Liver (tissue), 9 donors: ENCODE data around the gene TMPRSS2. TPM values are rescaled to one million over a fixed set of nuclear protein-coding genes. Genes with fewer than 3 reads are reported as not detected.
A peak's percentile ranks its signal among the peaks of the same experiment; 100 is the strongest.

Source experiments
- DNase-seq: peaks from one replicate; pipeline ENCODE4 v3.0.0-alpha.2; 2017; ENCODE audit warnings: low spot score
- H3K27ac ChIP-seq, 2 donors: one replicate each; pipeline ENCODE4 v1.7.0; 2013; ENCODE audit warnings: inconsistent platforms in 2 of 2, low read length in 2 of 2, control low read depth in 1 of 2, low read depth in 1 of 2, mild to moderate bottlenecking in 1 of 2
- H3K27me3 ChIP-seq, 4 donors: one replicate each; pipeline versions ENCODE4 v1.6.1 to v1.7.0; 2013; ENCODE audit warnings: low read length in 3 of 4, inconsistent platforms in 1 of 4, mild to moderate bottlenecking in 1 of 4, moderate library complexity in 1 of 4; ENCODE audit not compliant: control insufficient read depth in 4 of 4, insufficient read depth in 4 of 4
- H3K36me3 ChIP-seq, 4 donors: one replicate each; pipeline versions ENCODE4 v1.6.1 to v1.7.0; 2013; ENCODE audit warnings: low read length in 3 of 4, mild to moderate bottlenecking in 3 of 4, low read depth in 1 of 4, moderate library complexity in 1 of 4; ENCODE audit not compliant: control insufficient read depth in 4 of 4, insufficient read depth in 3 of 4
- H3K4me1 ChIP-seq, 4 donors: one replicate each; pipeline versions ENCODE4 v1.6.1 to v1.7.0; 2013; ENCODE audit warnings: low read length in 3 of 4, mild to moderate bottlenecking in 3 of 4, moderate library complexity in 1 of 4; ENCODE audit not compliant: control insufficient read depth in 4 of 4, insufficient read depth in 4 of 4
- H3K4me3 ChIP-seq, 3 donors: one replicate each; pipeline versions ENCODE4 v1.6.1 to v1.7.0; 2013; ENCODE audit warnings: low read length in 3 of 3, control low read depth in 1 of 3, low read depth in 1 of 3, mild to moderate bottlenecking in 1 of 3
- H3K9ac ChIP-seq, 2 donors: one replicate each; pipeline ENCODE4 v1.7.0; 2013; ENCODE audit warnings: low read length in 2 of 2, mild to moderate bottlenecking in 2 of 2, moderate library complexity in 2 of 2, control low read depth in 1 of 2, low read depth in 1 of 2
- H3K9me3 ChIP-seq, 4 donors: one replicate each; pipeline versions ENCODE4 v1.6.1 to v1.7.0; 2013; ENCODE audit warnings: low read length in 3 of 4; ENCODE audit not compliant: control insufficient read depth in 4 of 4
- ATF3 ChIP-seq: IDR thresholded peaks from 2 replicates; pipeline ENCODE4 v1.6.1; 2016; ENCODE audit warnings: antibody characterized with exemption
- EGR1 ChIP-seq, 2 donors: IDR thresholded peaks; 2 replicates each; pipeline ENCODE4 v1.6.1; 2016 to 2018; ENCODE audit warnings: antibody characterized with exemption in 2 of 2, low read depth in 2 of 2
- FOXA2 ChIP-seq: IDR thresholded peaks from 2 replicates; pipeline ENCODE4 v1.6.1; 2016; ENCODE audit warnings: antibody characterized with exemption
- HNF4G ChIP-seq: IDR thresholded peaks from 2 replicates; pipeline ENCODE4 v1.6.1; 2016; ENCODE audit warnings: antibody characterized with exemption
- RAD21 ChIP-seq, 2 donors: IDR thresholded peaks; 2 replicates each; pipeline ENCODE4 v1.6.1; 2016; ENCODE audit warnings: antibody characterized with exemption in 2 of 2, mild to moderate bottlenecking in 2 of 2
- REST ChIP-seq: IDR thresholded peaks from 2 replicates; pipeline ENCODE4 v1.6.1; 2016; ENCODE audit warnings: antibody characterized with exemption, mild to moderate bottlenecking
- ZBTB33 ChIP-seq: IDR thresholded peaks from 2 replicates; pipeline ENCODE4 v1.6.1; 2016; ENCODE audit warnings: antibody characterized with exemption
- WGBS: extraction: QIAGEN DNeasy Blood & Tissue Kit; methylation state at CpG from one replicate; pipeline ENCODE4 v1.1.7; 2013; 5-methylcytosine and 5-hydroxymethylcytosine counted together
- polyA plus RNA-seq, 2 donors: library from polyadenylated mRNA; stranded (reverse) in 1 of 2; unstranded in 1 of 2; fragments of 200-250 nt in 1 of 2; fragments of >200 nt in 1 of 2; fragmentation: Nextera tagmentation in 1 of 2; extraction: Ambion mirVana in 1 of 2; gene quantifications; one replicate each; pipeline versions ENCODE4 v1.2.1 to v1.2.3, GENCODE V29; 2013 to 2015
- total RNA-seq, 2 donors: library from RNA; depleted of rRNA; stranded (reverse); fragments of >200 nt; gene quantifications; one replicate each; pipeline ENCODE4 v1.2.3, GENCODE V29; 2014
- donor health status: healthy.
- donor health status: healthy.
- donor health status: healthy.
- donor health status: healthy.
- donor health status: healthy.

Gene TMPRSS2
- total and polyA plus RNA-seq, 4 donors: 0.14 to 32.0 (median 11.4) TPM

GRCh38 chr21:41433566-41433965 lies 74.4 kb downstream of the TMPRSS2 start:
- Histone ChIP-seq H3K4me1 (peaks cover 0 to 3% (median 0%) of the 10 kb centered on the region in 4 donors), H3K9me3 (peaks cover 0 to 5% (median 0%) of the 10 kb centered on the region in 4 donors), H3K36me3 (peaks cover 17 to 67% (median 54%) of the 10 kb centered on the region in 4 donors), H3K27ac (no peak overlapping the region), H3K9ac (no peak overlapping the region), H3K27me3 (no peaks in the 10 kb centered on the region), H3K4me3 (no peak overlapping the region)
- no peak for TF ChIP-seq ATF3
- TF ChIP-seq RAD21 (IDR thresholded peaks at IDR 0.05): no peak
- TF ChIP-seq REST: no peak
- WGBS: 75% methylated on average over 2 of the region's 2 CpGs
- no peak for DNase-seq

- Histone ChIP-seq H3K4me3 (no peak overlapping the region), H3K9ac (no peak overlapping the region), H3K9me3 (peaks cover 0 to 5% (median 0%) of the 10 kb centered on the region in 4 donors), H3K27me3 (no peaks in the 10 kb centered on the region), H3K36me3 (peaks cover 12 to 64% (median 54%) of the 10 kb centered on the region in 4 donors), H3K27ac (no peak overlapping the region), H3K4me1 (peaks cover 0 to 3% (median 0%) of the 10 kb centered on the region in 4 donors)
- TF ChIP-seq HNF4G: no peak
- TF ChIP-seq RAD21 (IDR thresholded peaks at IDR 0.05): no peak
- TF ChIP-seq FOXA2: no peak
- no peak for TF ChIP-seq ZBTB33
- TF ChIP-seq REST: no peak
- no peak for TF ChIP-seq EGR1 (IDR thresholded peaks at IDR 0.05; ENCODE audit: low read depth in 2 of 2)
- 81% methylated on average over 10 of the region's 10 CpGs for WGBS
- DNase-seq: peak; percentile 14
Observed at GRCh38 chr21:41432562-41433460, 75.1 kb downstream of the TMPRSS2 start.
